Ectodermal cell (in vitro differentiated cells): ENCODE measurements around the gene SGIP1. TPM values are rescaled to one million over a fixed set of nuclear protein-coding genes. Genes with fewer than 3 reads are reported as not detected.

Experiments used
- H3K27ac ChIP-seq: 2 replicates; pipeline ENCODE4 v1.7.0; 2013; ENCODE audit warnings: mild to moderate bottlenecking, low read depth, low read length; ENCODE audit not compliant: insufficient read depth, poor library complexity, severe bottlenecking
- H3K27me3 ChIP-seq: 2 replicates; pipeline ENCODE4 v1.7.0; 2013; ENCODE audit warnings: mild to moderate bottlenecking, low read length; ENCODE audit not compliant: insufficient read depth, control insufficient read depth, poor library complexity, severe bottlenecking
- H3K36me3 ChIP-seq: one replicate; pipeline ENCODE4 v1.7.0; 2013; ENCODE audit warnings: low read length; ENCODE audit not compliant: control insufficient read depth, insufficient read depth
- H3K4me1 ChIP-seq: one replicate; pipeline ENCODE4 v1.7.0; 2013; ENCODE audit warnings: low read length; ENCODE audit not compliant: control insufficient read depth, insufficient read depth
- H3K4me3 ChIP-seq: 2 replicates; pipeline ENCODE4 v1.7.0; 2013; ENCODE audit warnings: low read depth, low read length, control low read depth; ENCODE audit not compliant: insufficient read depth
- H3K9me3 ChIP-seq: 2 replicates; pipeline ENCODE4 v1.7.0; 2013; ENCODE audit warnings: mild to moderate bottlenecking, low read length, moderate library complexity; ENCODE audit not compliant: control insufficient read depth
- WGBS, 2 experiments: methylation state at CpG; one replicate each; pipeline ENCODE4 v1.1.7; 2013; ENCODE audit warnings: missing lambda C conversion rate in 2 of 2; 5-methylcytosine and 5-hydroxymethylcytosine counted together
- polyA plus RNA-seq, 4 experiments: library from polyadenylated mRNA; stranded (reverse); fragments of 50-300 nt; gene quantifications; one replicate each; pipeline ENCODE4 v1.2.3, GENCODE V29; 2013

The SGIP1 gene, protein sequence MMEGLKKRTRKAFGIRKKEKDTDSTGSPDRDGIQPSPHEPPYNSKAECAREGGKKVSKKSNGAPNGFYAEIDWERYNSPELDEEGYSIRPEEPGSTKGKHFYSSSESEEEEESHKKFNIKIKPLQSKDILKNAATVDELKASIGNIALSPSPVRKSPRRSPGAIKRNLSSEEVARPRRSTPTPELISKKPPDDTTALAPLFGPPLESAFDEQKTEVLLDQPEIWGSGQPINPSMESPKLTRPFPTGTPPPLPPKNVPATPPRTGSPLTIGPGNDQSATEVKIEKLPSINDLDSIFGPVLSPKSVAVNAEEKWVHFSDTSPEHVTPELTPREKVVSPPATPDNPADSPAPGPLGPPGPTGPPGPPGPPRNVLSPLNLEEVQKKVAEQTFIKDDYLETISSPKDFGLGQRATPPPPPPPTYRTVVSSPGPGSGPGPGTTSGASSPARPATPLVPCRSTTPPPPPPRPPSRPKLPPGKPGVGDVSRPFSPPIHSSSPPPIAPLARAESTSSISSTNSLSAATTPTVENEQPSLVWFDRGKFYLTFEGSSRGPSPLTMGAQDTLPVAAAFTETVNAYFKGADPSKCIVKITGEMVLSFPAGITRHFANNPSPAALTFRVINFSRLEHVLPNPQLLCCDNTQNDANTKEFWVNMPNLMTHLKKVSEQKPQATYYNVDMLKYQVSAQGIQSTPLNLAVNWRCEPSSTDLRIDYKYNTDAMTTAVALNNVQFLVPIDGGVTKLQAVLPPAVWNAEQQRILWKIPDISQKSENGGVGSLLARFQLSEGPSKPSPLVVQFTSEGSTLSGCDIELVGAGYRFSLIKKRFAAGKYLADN
- 2.2 TPM for polyA plus RNA-seq (2013, experiment 1 of 4)
- polyA plus RNA-seq (2013, experiment 2 of 4): 3.2 TPM
- polyA plus RNA-seq (2013, experiment 3 of 4): 2.3 TPM
- 2.1 TPM for polyA plus RNA-seq (2013, experiment 4 of 4)

DNA sequence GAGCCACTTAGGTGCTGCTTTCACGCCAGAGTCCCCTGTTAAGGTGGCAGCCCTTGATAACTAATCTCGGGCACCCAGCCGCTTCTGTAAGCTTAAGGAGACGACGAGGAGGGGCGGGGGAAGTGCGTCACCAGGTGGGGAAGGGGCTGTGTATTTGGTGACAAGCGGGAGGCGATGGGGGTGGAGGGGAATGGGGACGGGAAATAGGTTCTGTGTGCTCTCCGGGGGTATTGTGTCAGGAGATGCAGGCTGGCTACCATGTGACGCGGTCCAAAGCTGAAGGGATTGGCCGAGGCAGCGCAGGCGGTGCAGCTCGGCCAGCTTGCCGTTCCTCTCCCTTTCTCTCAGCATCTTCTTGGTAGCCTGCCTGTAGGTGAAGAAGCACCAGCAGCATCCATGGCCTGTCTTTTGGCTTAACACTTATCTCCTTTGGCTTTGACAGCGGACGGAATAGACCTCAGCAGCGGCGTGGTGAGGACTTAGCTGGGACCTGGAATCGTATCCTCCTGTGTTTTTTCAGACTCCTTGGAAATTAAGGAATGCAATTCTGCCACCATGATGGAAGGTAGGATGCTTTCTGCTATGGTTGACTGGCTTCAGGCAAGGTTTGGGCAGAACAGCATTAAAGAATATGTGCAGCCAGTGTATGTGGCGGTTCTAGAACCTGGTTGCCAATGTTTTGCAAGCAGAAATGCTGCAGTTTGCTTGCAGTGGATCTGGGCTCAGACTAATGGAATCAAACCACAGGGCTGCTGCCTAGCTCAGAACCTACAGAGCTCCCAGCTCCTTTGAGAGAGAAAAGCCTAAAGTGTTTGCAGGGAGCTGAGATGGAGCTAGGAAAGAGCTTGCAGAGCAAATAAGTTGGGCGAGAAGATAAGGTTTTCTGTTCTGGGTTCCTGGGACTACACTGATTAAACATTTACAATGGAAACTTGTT lies at the start of gene SGIP1:
TSS of gene SGIP1 (plus strand) at position 350 of the 937 bp plus-strand sequence. CDS start at position 556, 206 bp downstream.
- Histone ChIP-seq H3K36me3 (no peaks in the 10 kb centered on the region), H3K4me1 (no peaks in the 10 kb centered on the region), H3K27me3 (peaks cover 29% of the 10 kb centered on the region), H3K9me3 (no peaks in the 10 kb centered on the region), H3K4me3 (peak within 1 kb of the TSS; percentile 51), H3K27ac (no peak within 1 kb of the TSS)
- 23 to 24% methylated on average over 25 of the region's 25 CpGs for WGBS, 2 experiments

DNA sequence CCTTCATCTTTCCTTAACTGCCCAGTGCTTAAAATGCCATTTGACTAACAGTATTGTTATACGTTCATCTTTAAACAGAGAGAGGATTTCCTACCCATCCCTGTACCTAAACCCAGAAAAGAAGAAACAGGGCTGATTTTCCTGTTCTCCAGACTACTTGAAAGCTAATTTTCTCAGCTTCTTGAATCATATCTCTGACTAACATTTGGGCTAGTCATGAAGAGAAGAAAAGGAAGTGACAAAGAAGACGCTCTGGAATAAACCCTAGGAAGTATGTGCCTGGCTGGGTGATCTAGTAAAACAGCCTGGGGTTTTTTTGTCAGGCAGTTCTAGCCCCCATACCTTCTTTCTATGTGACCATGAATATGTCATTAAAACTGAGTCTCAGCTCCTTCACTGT lies 44.8 kb upstream of the SGIP1 start:
- WGBS, 2 experiments: 87 to 97% methylated on average over 2 of the region's 2 CpGs

DNA sequence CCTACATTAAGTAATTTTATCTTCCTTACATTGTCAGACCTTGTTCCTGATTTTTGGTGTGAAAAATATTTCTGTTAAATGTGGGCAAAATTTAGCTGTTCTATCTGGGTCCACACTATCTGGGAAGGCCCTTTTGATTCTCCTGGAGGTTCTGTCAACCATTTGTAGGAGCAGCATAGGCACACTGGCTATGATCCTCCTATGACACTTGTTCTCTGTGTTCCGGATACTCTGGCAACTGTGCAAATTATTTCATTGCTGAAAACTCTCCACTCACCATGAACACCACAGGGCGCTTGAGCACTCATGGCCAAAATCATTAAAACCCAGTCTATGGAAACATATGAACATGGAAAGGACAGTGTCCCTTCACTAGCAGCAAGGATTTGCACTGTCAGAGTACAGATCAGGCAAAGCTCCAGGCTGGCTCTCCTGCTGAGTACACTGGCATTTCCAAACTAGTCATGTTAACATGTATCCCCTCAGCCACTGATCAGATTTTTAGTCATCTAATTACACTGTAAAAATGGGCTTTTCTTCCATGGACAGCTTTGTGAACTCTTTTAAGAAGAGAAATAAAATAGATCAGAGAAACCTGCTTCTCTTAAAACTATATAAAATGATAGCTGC lies 43.9 kb upstream of the SGIP1 start:
- Histone ChIP-seq H3K4me1 (no peaks in the 10 kb centered on the region), H3K27me3 (no peaks in the 10 kb centered on the region), H3K9me3 (no peaks in the 10 kb centered on the region), H3K4me3 (no peak overlapping the region), H3K36me3 (no peaks in the 10 kb centered on the region), H3K27ac (no peak overlapping the region)
- 73 to 77% methylated on average over 2 of the region's 2 CpGs for WGBS, 2 experiments

More for the DNA sequence above, 44.8 kb upstream of the SGIP1 start:
- H3K27ac ChIP-seq: no peak overlapping the region
- no peaks in the 10 kb centered on the region for H3K36me3 ChIP-seq
- no peaks in the 10 kb centered on the region for H3K9me3 ChIP-seq
- H3K27me3 ChIP-seq: no peaks in the 10 kb centered on the region
- H3K4me1 ChIP-seq: no peaks in the 10 kb centered on the region
- no peak overlapping the region for H3K4me3 ChIP-seq

DNA sequence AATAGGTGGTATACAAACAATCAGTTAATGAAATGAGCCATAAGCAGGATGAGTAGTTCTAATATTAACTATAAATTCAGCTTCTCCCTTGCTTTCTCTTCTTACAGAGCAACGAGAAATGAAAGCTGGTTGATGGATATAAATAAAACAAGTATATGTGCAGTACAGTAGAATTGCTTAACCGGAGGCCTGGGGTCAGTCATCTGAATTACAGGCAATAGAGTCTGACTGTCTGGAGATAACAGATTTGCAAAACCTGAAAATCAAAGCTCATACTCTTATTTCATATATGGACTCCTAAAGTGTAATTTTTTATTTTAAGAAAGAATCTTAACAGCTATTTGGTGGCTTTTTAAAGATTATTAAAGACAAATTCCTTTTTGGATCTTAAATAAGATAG lies 43.1 kb upstream of the SGIP1 start:
- Histone ChIP-seq H3K9me3 (no peaks in the 10 kb centered on the region), H3K4me3 (no peak overlapping the region), H3K4me1 (no peaks in the 10 kb centered on the region), H3K36me3 (no peaks in the 10 kb centered on the region), H3K27me3 (no peaks in the 10 kb centered on the region), H3K27ac (no peak overlapping the region)
- 88 to 100% methylated on average over 2 of the region's 2 CpGs for WGBS, 2 experiments

GRCh38 chr1:66492424-66492823 lies 41.5 kb upstream of the SGIP1 start:
- Histone ChIP-seq H3K27me3 (no peaks in the 10 kb centered on the region), H3K27ac (no peak overlapping the region), H3K36me3 (no peaks in the 10 kb centered on the region), H3K4me1 (no peaks in the 10 kb centered on the region), H3K9me3 (no peaks in the 10 kb centered on the region), H3K4me3 (no peak overlapping the region)
- WGBS, 2 experiments: 75% methylated on average over 1 of the region's 1 CpG; no CpG with 5 or more reads in 1 of the 2 experiments

GRCh38 chr1:66493731-66494130 lies 40.2 kb upstream of the SGIP1 start:
- no peak overlapping the region for H3K27ac ChIP-seq
- H3K4me1 ChIP-seq: no peaks in the 10 kb centered on the region
- H3K4me3 ChIP-seq: no peak overlapping the region
- H3K9me3 ChIP-seq: no peaks in the 10 kb centered on the region
- H3K27me3 ChIP-seq: no peaks in the 10 kb centered on the region
- no peaks in the 10 kb centered on the region for H3K36me3 ChIP-seq
- WGBS, 2 experiments: 62 to 90% methylated on average over 2 of the region's 2 CpGs

DNA sequence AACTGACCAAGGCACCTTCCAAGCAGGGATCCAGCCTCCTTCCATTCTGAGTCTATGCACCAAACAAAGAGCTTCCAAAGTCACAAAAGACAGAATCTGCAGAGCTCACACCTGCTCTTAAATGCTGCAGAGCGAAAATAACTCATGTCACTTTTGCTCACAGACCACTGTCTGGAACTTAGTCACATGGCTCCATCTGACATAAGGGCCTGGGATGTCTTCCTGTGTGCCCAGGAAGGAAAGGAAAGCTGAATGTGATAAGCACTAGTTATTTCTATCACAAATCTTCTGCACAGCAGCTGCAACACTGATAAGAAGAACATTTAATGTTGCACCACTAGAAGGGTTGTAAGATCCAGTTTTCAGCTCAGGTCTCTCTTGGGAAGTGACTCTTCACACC lies 39.5 kb upstream of the SGIP1 start:
- no peak overlapping the region for H3K27ac ChIP-seq

GRCh38 chr1:66495495-66495894 lies 38.5 kb upstream of the SGIP1 start:
- no peak overlapping the region for H3K27ac ChIP-seq
- H3K4me3 ChIP-seq: no peak overlapping the region
- WGBS, 2 experiments: 93 to 100% methylated on average over 1 of the region's 1 CpG
- H3K9me3 ChIP-seq: peaks cover 2% of the 10 kb centered on the region
- H3K4me1 ChIP-seq: no peaks in the 10 kb centered on the region
- no peaks in the 10 kb centered on the region for H3K27me3 ChIP-seq
- no peaks in the 10 kb centered on the region for H3K36me3 ChIP-seq

More for the DNA sequence above, 39.5 kb upstream of the SGIP1 start:
- no peaks in the 10 kb centered on the region for H3K36me3 ChIP-seq
- H3K9me3 ChIP-seq: no peaks in the 10 kb centered on the region
- no peak overlapping the region for H3K4me3 ChIP-seq
- no peaks in the 10 kb centered on the region for H3K4me1 ChIP-seq
- H3K27me3 ChIP-seq: no peaks in the 10 kb centered on the region
- WGBS, 2 experiments: 97 to 100% methylated on average over 1 of the region's 1 CpG

- no peak overlapping the region for H3K27ac ChIP-seq
- peaks cover 2% of the 10 kb centered on the region for H3K9me3 ChIP-seq
- no peak overlapping the region for H3K4me3 ChIP-seq
- H3K27me3 ChIP-seq: no peaks in the 10 kb centered on the region
- 76 to 77% methylated on average over 2 to 3 of the region's 3 CpGs for WGBS, 2 experiments
- no peaks in the 10 kb centered on the region for H3K36me3 ChIP-seq
- no peaks in the 10 kb centered on the region for H3K4me1 ChIP-seq
Measured at GRCh38 chr1:66497910-66498309, 36.0 kb upstream of the SGIP1 start.
